Parathyroid adenoma (tissue), 2 donors: ENCODE measurements around the gene TCF19.
"Not testable (repeated sequence)": the region's sequence is repeated elsewhere in the genome, so short reads cannot be mapped to it uniquely, and the experiment has no call there.

ENCODE experiments used
- H2AFZ ChIP-seq: fragments of 300-600 bp; sonication (generic); one replicate; pipeline ENCODE4 v1.7.0; 2017; ENCODE audit warnings: antibody characterized with exemption, mild to moderate bottlenecking
- H3K27ac ChIP-seq: fragments of 300-600 bp; sonication (generic); one replicate; pipeline ENCODE4 v1.7.0; 2017
- H3K27me3 ChIP-seq: fragments of 300-600 bp; sonication (generic); one replicate; pipeline ENCODE4 v1.7.0; 2017; ENCODE audit warnings: low read length; ENCODE audit not compliant: control insufficient read depth, insufficient read depth
- H3K36me3 ChIP-seq: fragments of 300-600 bp; sonication (generic); one replicate; pipeline ENCODE4 v1.7.0; 2017; ENCODE audit warnings: low read length; ENCODE audit not compliant: control insufficient read depth, insufficient read depth
- H3K4me1 ChIP-seq: fragments of 300-600 bp; sonication (generic); one replicate; pipeline ENCODE4 v1.7.0; 2017; ENCODE audit warnings: control low read depth
- H3K4me2 ChIP-seq: fragments of 300-600 bp; sonication (generic); one replicate; pipeline ENCODE4 v1.7.0; 2017; ENCODE audit warnings: low read length
- H3K4me3 ChIP-seq: fragments of 300-600 bp; sonication (generic); one replicate; pipeline ENCODE4 v1.7.0; 2017; ENCODE audit warnings: low read depth, low read length
- H3K79me2 ChIP-seq: fragments of 300-600 bp; sonication (generic); one replicate; pipeline ENCODE4 v1.7.0; 2017; ENCODE audit warnings: control low read depth
- H3K9ac ChIP-seq: fragments of 300-600 bp; sonication (generic); one replicate; pipeline ENCODE4 v1.7.0; 2017; ENCODE audit warnings: mild to moderate bottlenecking
- H3K9me3 ChIP-seq: fragments of 300-600 bp; sonication (generic); one replicate; pipeline ENCODE4 v1.7.0; 2017; ENCODE audit warnings: low read length; ENCODE audit not compliant: control insufficient read depth
- CTCF ChIP-seq: fragments of 300-600 bp; sonication (generic); IDR thresholded peaks from one replicate; pipeline ENCODE4 v1.7.0; 2017; ENCODE audit warnings: antibody characterized with exemption, mild to moderate bottlenecking
- donor health status: primary hyperparathyroidism.

Gene TCF19

DNA sequence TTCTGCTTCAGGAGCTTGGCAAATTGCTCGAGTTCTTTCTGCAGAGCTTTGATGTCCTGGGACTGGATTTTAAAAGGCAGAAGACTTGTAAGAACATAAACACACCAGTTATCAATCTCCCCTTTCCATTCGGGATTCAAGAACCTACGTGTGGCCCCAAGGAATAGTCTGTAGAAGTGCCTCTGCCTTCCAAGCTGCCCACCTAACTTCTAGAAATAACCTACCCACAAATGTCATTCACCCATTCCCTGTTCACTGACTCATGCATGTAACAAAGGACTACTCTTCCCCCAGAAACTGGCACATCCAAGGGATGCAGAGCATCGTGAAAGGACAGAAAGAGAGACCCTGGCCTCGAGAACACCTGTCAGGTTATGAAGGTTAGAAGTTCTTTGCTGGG, 7.6 kb downstream of the TCF19 start:
- peaks cover 4% of the 10 kb centered on the region for H3K4me1 ChIP-seq
- H3K4me2 ChIP-seq: no peak overlapping the region
- H3K9me3 ChIP-seq: no peaks in the 10 kb centered on the region
- no peaks in the 10 kb centered on the region for H3K27me3 ChIP-seq
- no peak overlapping the region for H3K4me3 ChIP-seq
- TF ChIP-seq CTCF: no peak
- H2AFZ ChIP-seq: no peak overlapping the region
- H3K36me3 ChIP-seq: no peaks in the 10 kb centered on the region
- H3K79me2 ChIP-seq: no peaks in the 10 kb centered on the region
- H3K27ac ChIP-seq: no peak overlapping the region
- H3K9ac ChIP-seq: no peak overlapping the region

GRCh38 chr6:31168606-31169005, 10.2 kb downstream of the TCF19 start:
- TF ChIP-seq CTCF: no peak
- Histone ChIP-seq H3K4me2 (no peak overlapping the region), H3K9ac (no peak overlapping the region)

GRCh38 chr6:31169123-31169857, 10.9 kb downstream of the TCF19 start:
- H2AFZ ChIP-seq: no peak overlapping the region
- H3K4me1 ChIP-seq: no peaks in the 10 kb centered on the region
- H3K27ac ChIP-seq: no peak overlapping the region
- no peak overlapping the region for H3K4me2 ChIP-seq
- no peaks in the 10 kb centered on the region for H3K27me3 ChIP-seq
- H3K9ac ChIP-seq: no peak overlapping the region
- no peaks in the 10 kb centered on the region for H3K9me3 ChIP-seq
- no peaks in the 10 kb centered on the region for H3K79me2 ChIP-seq
- no peaks in the 10 kb centered on the region for H3K36me3 ChIP-seq
- no peak overlapping the region for H3K4me3 ChIP-seq
- no peak for TF ChIP-seq CTCF

More at GRCh38 chr6:31168606-31169005, 10.2 kb downstream of the TCF19 start:
- Histone ChIP-seq H3K27ac (no peak overlapping the region), H3K9me3 (no peaks in the 10 kb centered on the region), H3K36me3 (no peaks in the 10 kb centered on the region), H3K27me3 (no peaks in the 10 kb centered on the region), H2AFZ (no peak overlapping the region), H3K79me2 (no peaks in the 10 kb centered on the region), H3K4me1 (peaks cover 4% of the 10 kb centered on the region), H3K4me3 (no peak overlapping the region)

- H3K4me1 ChIP-seq: not testable (repeated sequence)
These were observed 11.6 kb downstream of the TCF19 start for GRCh38 chr6:31169858-31170599.

GRCh38 chr6:31170600-31170881, 12.2 kb downstream of the TCF19 start, which contains the start of gene POU5F1:
Gene POU5F1, minus strand, starts transcription at chr6:31170682. Its CDS starts 62 bp downstream, at chr6:31170620.
- Histone ChIP-seq H3K4me1 (no peaks in the 10 kb centered on the region), H3K9ac (no peak within 1 kb of the TSS), H3K79me2 (no peaks in the 10 kb centered on the region), H3K27me3 (no peaks in the 10 kb centered on the region), H2AFZ (no peak within 1 kb of the TSS), H3K27ac (no peak within 1 kb of the TSS), H3K4me2 (no peak within 1 kb of the TSS), H3K36me3 (no peaks in the 10 kb centered on the region), H3K9me3 (no peaks in the 10 kb centered on the region), H3K4me3 (no peak within 1 kb of the TSS)
- no peak for TF ChIP-seq CTCF

More at GRCh38 chr6:31169858-31170599, 11.6 kb downstream of the TCF19 start:
- not testable (repeated sequence) for H3K9me3 ChIP-seq, H3K4me3 ChIP-seq, H3K36me3 ChIP-seq, H3K9ac ChIP-seq, H3K79me2 ChIP-seq, H3K27me3 ChIP-seq, H2AFZ ChIP-seq, H3K27ac ChIP-seq, H3K4me2 ChIP-seq
